ENCODE measurements around the gene RHOC. TPM values are rescaled to one million over a fixed set of nuclear protein-coding genes. Genes with fewer than 3 reads are reported as not detected.
A peak's percentile ranks its signal among the peaks of the same experiment; 100 is the strongest.

The RHOC gene
- total RNA-seq, 1 experiment from 2014 or later = 68.9 TPM

DNA sequence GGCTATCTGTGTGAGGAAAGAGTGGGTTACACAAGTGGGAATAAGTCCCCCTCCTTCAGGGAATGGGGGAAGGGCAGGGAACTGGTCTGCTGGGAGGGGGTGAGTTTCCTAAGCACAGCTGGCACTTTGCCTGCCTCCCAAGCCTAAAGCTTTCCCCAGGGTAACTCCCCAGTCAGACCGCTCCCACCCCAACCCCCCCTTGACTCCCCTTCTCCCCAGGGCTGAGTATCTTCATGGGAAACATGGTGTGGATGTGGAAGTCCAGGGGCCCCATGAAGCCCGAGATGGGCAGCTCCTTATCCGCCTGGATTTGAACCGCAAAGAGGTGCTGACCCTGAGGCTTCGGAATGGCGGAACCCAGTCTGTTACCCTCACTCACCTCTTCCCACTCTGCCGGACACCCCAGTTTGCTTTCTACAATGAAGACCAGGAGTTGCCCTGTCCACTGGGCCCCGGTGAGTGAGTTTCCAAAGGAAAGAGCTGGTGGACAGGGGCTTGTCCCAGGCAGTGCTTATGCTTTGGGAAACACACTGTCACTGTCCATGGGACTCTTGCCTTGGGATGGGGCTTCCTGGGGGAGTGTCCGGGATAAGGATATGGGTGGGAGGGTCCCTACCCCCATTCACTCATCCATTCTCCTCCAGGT, 17.6 kb downstream of the RHOC start:
- H3K4me3 Mint-ChIP-seq = no peak overlapping the region
- CTCF ChIA-PET = interaction anchor here (0.6 to 1.5 kb wide), 4 partner anchors 9 to 70 kb away, joined by 3 to 4 read pairs (median 4); no protein-coding TSS in a partner anchor
- H3K27me3 Mint-ChIP-seq (ENCODE audit: low read depth) = no peaks in the 10 kb centered on the region
- DNase-seq (ENCODE audit: low spot score) (no peak), ATAC-seq (no peak)
- no peak for TF ChIP-seq ZNF219 (CRISPR knock-in tag; IDR thresholded peaks at IDR 0.05; ENCODE audit: borderline replicate concordance)
- peak overlapping the region; percentile 27 for H3K27ac Mint-ChIP-seq
- POLR2A ChIA-PET = interaction anchor here (1.0 to 1.2 kb wide), 2 partner anchors 15 to 16 kb away, joined by 4 read pairs; partner anchors contain the start of gene MOV10
- peaks cover 14% of the 10 kb centered on the region for H3K4me1 Mint-ChIP-seq
- peaks cover 30% of the 10 kb centered on the region for H3K36me3 Mint-ChIP-seq
- H3K9me3 Mint-ChIP-seq = no peaks in the 10 kb centered on the region

DNA sequence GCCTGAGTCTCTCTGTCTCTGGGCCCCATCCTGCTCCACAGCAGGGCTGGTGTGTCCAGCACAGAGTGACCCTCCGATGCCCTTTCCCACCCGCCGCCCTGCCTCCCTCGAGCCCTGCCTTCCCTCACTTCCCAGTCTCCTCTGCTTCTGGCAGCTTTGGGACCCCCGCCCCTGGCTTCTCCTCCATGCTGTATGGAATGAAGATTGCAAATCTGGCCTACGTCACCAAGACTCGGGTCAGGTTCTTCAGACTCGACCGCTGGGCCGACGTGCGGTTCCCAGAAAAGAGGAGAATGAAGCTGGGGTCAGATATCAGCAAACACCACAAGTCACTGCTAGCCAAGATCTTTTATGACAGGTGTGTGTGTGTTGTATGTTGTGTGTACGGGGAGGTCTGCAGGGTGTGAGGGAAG, 18.1 kb downstream of the RHOC start:
- peaks cover 30% of the 10 kb centered on the region for H3K36me3 Mint-ChIP-seq
- ATAC-seq (no peak), DNase-seq (ENCODE audit: low spot score) (no peak)
- H3K9me3 Mint-ChIP-seq = no peaks in the 10 kb centered on the region
- H3K27ac Mint-ChIP-seq = peak overlapping the region; percentile 27
- no peaks in the 10 kb centered on the region for H3K27me3 Mint-ChIP-seq (ENCODE audit: low read depth)
- CTCF ChIA-PET = interaction anchor here (1.0 to 1.5 kb wide), 3 partner anchors 9 to 16 kb away, joined by 3 to 4 read pairs (median 3); no protein-coding TSS in a partner anchor
- no peak overlapping the region for H3K4me3 Mint-ChIP-seq
- POLR2A ChIA-PET = no interaction called here
- H3K4me1 Mint-ChIP-seq = peaks cover 14% of the 10 kb centered on the region
- TF ChIP-seq ZNF219 (CRISPR knock-in tag; IDR thresholded peaks at IDR 0.05; ENCODE audit: borderline replicate concordance) (no peak), ZNF263 (CRISPR knock-in tag; IDR thresholded peaks at IDR 0.05; ENCODE audit: low read depth) (no peak), TEAD4 (CRISPR knock-in tag; IDR thresholded peaks at IDR 0.05) (no peak), NR2C2 (CRISPR knock-in tag; IDR thresholded peaks at IDR 0.05) (no peak), MXD4 (CRISPR knock-in tag; IDR thresholded peaks at IDR 0.05; ENCODE audit: borderline replicate concordance) (no peak), EMX1 (CRISPR knock-in tag; IDR thresholded peaks at IDR 0.05) (no peak), RORB (CRISPR knock-in tag; IDR thresholded peaks at IDR 0.05) (no peak), SMAD4 (CRISPR knock-in tag; IDR thresholded peaks at IDR 0.05) (no peak), ATF1 (CRISPR knock-in tag; IDR thresholded peaks at IDR 0.05) (no peak), ELF4 (CRISPR knock-in tag; IDR thresholded peaks at IDR 0.05; ENCODE audit: low read depth) (no peak)
- TF ChIP-seq, protein P1, sequence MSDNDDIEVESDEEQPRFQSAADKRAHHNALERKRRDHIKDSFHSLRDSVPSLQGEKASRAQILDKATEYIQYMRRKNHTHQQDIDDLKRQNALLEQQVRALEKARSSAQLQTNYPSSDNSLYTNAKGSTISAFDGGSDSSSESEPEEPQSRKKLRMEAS (CRISPR knock-in tag; IDR thresholded peaks at IDR 0.05) = no peak
- TF ChIP-seq, protein P2, sequence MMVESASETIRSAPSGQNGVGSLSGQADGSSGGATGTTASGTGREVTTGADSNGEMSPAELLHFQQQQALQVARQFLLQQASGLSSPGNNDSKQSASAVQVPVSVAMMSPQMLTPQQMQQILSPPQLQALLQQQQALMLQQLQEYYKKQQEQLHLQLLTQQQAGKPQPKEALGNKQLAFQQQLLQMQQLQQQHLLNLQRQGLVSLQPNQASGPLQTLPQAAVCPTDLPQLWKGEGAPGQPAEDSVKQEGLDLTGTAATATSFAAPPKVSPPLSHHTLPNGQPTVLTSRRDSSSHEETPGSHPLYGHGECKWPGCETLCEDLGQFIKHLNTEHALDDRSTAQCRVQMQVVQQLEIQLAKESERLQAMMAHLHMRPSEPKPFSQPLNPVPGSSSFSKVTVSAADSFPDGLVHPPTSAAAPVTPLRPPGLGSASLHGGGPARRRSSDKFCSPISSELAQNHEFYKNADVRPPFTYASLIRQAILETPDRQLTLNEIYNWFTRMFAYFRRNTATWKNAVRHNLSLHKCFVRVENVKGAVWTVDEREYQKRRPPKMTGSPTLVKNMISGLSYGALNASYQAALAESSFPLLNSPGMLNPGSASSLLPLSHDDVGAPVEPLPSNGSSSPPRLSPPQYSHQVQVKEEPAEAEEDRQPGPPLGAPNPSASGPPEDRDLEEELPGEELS (CRISPR knock-in tag; IDR thresholded peaks at IDR 0.05) = no peak
- TF ChIP-seq, protein P3, sequence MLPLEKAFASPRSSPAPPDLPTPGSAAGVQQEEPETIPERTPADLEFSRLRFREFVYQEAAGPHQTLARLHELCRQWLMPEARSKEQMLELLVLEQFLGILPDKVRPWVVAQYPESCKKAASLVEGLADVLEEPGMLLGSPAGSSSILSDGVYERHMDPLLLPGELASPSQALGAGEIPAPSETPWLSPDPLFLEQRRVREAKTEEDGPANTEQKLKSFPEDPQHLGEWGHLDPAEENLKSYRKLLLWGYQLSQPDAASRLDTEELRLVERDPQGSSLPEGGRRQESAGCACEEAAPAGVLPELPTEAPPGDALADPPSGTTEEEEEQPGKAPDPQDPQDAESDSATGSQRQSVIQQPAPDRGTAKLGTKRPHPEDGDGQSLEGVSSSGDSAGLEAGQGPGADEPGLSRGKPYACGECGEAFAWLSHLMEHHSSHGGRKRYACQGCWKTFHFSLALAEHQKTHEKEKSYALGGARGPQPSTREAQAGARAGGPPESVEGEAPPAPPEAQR (CRISPR knock-in tag; IDR thresholded peaks at IDR 0.05) = no peak
- TF ChIP-seq, protein P4, sequence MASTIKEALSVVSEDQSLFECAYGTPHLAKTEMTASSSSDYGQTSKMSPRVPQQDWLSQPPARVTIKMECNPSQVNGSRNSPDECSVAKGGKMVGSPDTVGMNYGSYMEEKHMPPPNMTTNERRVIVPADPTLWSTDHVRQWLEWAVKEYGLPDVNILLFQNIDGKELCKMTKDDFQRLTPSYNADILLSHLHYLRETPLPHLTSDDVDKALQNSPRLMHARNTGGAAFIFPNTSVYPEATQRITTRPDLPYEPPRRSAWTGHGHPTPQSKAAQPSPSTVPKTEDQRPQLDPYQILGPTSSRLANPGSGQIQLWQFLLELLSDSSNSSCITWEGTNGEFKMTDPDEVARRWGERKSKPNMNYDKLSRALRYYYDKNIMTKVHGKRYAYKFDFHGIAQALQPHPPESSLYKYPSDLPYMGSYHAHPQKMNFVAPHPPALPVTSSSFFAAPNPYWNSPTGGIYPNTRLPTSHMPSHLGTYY (CRISPR knock-in tag; IDR thresholded peaks at IDR 0.05) = no peak

DNA sequence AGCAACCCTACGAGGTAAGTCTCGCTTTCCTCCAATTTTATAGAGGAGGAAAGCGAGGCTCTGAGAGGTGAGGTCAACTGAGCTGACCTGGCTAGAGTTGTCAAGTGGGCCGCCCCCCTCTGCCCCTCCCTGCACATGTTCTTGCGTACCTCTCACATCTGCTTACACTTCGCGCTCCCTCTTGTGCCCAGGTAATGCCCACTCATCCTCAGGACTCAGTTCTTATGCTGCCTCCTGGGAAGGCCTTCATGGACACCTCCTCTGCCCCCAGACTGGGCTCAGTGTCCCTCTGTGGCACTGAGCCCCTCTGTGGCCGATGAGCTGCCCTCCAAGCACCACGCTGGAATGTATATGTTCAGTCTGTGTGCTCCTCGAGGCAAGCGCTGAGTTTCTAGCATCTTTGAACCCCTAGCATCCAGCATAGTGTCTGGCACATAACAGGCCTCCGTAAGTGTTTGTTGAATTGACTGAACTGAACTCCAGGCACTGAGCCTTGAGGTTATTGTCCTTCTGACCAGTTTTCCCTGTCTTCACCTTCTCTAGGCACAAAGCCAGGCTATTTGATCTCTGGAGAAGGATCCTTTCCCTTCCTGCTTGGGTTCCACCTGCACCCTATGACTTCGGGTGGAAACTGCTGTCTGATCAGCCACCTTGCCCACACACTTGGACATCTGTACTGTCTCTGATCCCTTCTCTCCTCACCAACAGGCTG, 19.0 kb downstream of the RHOC start:
- peaks cover 14% of the 10 kb centered on the region for H3K4me1 Mint-ChIP-seq
- TF ChIP-seq IRF2 (CRISPR knock-in tag; IDR thresholded peaks at IDR 0.05; ENCODE audit: borderline replicate concordance, low read depth) = no peak
- TF ChIP-seq HMGA2 (CRISPR knock-in tag; IDR thresholded peaks at IDR 0.05) = no peak
- TF ChIP-seq, protein P1 (CRISPR knock-in tag; IDR thresholded peaks at IDR 0.05) = no peak
- TF ChIP-seq CREB1 (CRISPR knock-in tag; IDR thresholded peaks at IDR 0.05) = no peak
- TF ChIP-seq, protein P5, sequence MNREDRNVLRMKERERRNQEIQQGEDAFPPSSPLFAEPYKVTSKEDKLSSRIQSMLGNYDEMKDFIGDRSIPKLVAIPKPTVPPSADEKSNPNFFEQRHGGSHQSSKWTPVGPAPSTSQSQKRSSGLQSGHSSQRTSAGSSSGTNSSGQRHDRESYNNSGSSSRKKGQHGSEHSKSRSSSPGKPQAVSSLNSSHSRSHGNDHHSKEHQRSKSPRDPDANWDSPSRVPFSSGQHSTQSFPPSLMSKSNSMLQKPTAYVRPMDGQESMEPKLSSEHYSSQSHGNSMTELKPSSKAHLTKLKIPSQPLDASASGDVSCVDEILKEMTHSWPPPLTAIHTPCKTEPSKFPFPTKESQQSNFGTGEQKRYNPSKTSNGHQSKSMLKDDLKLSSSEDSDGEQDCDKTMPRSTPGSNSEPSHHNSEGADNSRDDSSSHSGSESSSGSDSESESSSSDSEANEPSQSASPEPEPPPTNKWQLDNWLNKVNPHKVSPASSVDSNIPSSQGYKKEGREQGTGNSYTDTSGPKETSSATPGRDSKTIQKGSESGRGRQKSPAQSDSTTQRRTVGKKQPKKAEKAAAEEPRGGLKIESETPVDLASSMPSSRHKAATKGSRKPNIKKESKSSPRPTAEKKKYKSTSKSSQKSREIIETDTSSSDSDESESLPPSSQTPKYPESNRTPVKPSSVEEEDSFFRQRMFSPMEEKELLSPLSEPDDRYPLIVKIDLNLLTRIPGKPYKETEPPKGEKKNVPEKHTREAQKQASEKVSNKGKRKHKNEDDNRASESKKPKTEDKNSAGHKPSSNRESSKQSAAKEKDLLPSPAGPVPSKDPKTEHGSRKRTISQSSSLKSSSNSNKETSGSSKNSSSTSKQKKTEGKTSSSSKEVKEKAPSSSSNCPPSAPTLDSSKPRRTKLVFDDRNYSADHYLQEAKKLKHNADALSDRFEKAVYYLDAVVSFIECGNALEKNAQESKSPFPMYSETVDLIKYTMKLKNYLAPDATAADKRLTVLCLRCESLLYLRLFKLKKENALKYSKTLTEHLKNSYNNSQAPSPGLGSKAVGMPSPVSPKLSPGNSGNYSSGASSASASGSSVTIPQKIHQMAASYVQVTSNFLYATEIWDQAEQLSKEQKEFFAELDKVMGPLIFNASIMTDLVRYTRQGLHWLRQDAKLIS (CRISPR knock-in tag; IDR thresholded peaks at IDR 0.05; ENCODE audit: borderline replicate concordance) = no peak
- TF ChIP-seq NR1H2 (CRISPR knock-in tag; IDR thresholded peaks at IDR 0.05) = no peak
- TF ChIP-seq, protein P6, sequence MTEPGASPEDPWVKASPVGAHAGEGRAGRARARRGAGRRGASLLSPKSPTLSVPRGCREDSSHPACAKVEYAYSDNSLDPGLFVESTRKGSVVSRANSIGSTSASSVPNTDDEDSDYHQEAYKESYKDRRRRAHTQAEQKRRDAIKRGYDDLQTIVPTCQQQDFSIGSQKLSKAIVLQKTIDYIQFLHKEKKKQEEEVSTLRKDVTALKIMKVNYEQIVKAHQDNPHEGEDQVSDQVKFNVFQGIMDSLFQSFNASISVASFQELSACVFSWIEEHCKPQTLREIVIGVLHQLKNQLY (CRISPR knock-in tag; IDR thresholded peaks at IDR 0.05) = no peak
- no peak for TF ChIP-seq OVOL2 (CRISPR knock-in tag; IDR thresholded peaks at IDR 0.05; ENCODE audit: borderline replicate concordance)

More for the DNA sequence above, 19.0 kb downstream of the RHOC start:
- ChIA-PET POLR2A (no interaction called here), CTCF (interaction anchor here (1.5 kb wide), 1 partner anchor 10 kb away, joined by 4 read pairs; no protein-coding TSS in a partner anchor)
- DNase-seq (ENCODE audit: low spot score) (no peak), ATAC-seq (no peak)
- Mint-ChIP-seq H3K36me3 (peaks cover 27% of the 10 kb centered on the region), H3K27ac (peak overlapping the region; percentile 48), H3K9me3 (no peaks in the 10 kb centered on the region), H3K27me3 (ENCODE audit: low read depth) (no peaks in the 10 kb centered on the region), H3K4me3 (no peak overlapping the region)
